Nephron (organoid): ENCODE measurements around the gene MTF2.

Experiments
- H3K27ac Mint-ChIP-seq, 3 experiments: 2 replicates each; pipeline ENCODE4 v1.8.0; 2020; ENCODE audit warnings: mixed read lengths in 3 of 3, mild to moderate bottlenecking in 2 of 3, moderate library complexity in 1 of 3
- H3K27me3 Mint-ChIP-seq: 2 replicates; pipeline ENCODE4 v1.8.0; 2021; ENCODE audit warnings: low read depth, mild to moderate bottlenecking, moderate library complexity, mixed read lengths
- H3K36me3 Mint-ChIP-seq: 2 replicates; pipeline ENCODE4 v1.8.0; 2020; ENCODE audit warnings: low read depth, mixed read lengths
- H3K4me1 Mint-ChIP-seq: 2 replicates; pipeline ENCODE4 v1.8.0; 2020; ENCODE audit warnings: mixed read lengths
- H3K4me3 Mint-ChIP-seq, 3 experiments: 2 replicates each; pipeline ENCODE4 v1.8.0; 2020; ENCODE audit warnings: mild to moderate bottlenecking in 3 of 3, mixed read lengths in 3 of 3, moderate library complexity in 2 of 3
- H3K9me3 Mint-ChIP-seq: 2 replicates; pipeline ENCODE4 v1.8.0; 2020; ENCODE audit warnings: mixed read lengths
- TF ChIP-seq, protein P1 (sequence below), 3 experiments: fragments of 200-600 bp; sonication (generic); IDR thresholded peaks; one replicate each; pipeline ENCODE4 v1.5.0; 2021; ENCODE audit warnings: antibody characterized with exemption in 3 of 3; ENCODE audit not compliant: unreplicated experiment in 3 of 3

The MTF2 gene

DNA sequence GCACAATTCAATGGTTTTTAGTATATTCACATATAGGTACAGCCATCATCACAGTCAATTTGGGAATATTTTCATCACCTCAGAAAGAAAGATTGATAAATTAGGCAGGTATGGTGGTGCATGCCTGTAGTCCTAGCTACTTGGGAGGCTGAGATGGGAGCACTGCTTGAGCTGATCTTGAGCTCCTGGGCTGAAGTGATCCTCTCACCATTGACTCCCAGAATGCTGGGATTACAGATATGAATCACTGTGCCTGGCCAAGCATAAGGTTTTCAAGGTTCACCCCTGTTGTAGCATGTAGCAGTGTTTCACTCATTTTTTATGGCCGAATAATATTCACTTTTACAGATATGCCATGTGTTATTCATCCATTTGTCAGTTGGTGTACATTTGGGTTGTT, 44.7 kb upstream of the MTF2 start:
- H3K36me3 Mint-ChIP-seq, result no peaks in the 10 kb centered on the region
- no peak overlapping the region for H3K27ac Mint-ChIP-seq
- H3K4me3 Mint-ChIP-seq, result no peak overlapping the region
- H3K9me3 Mint-ChIP-seq, result no peaks in the 10 kb centered on the region
- no peaks in the 10 kb centered on the region for H3K4me1 Mint-ChIP-seq
- TF ChIP-seq, protein P1, sequence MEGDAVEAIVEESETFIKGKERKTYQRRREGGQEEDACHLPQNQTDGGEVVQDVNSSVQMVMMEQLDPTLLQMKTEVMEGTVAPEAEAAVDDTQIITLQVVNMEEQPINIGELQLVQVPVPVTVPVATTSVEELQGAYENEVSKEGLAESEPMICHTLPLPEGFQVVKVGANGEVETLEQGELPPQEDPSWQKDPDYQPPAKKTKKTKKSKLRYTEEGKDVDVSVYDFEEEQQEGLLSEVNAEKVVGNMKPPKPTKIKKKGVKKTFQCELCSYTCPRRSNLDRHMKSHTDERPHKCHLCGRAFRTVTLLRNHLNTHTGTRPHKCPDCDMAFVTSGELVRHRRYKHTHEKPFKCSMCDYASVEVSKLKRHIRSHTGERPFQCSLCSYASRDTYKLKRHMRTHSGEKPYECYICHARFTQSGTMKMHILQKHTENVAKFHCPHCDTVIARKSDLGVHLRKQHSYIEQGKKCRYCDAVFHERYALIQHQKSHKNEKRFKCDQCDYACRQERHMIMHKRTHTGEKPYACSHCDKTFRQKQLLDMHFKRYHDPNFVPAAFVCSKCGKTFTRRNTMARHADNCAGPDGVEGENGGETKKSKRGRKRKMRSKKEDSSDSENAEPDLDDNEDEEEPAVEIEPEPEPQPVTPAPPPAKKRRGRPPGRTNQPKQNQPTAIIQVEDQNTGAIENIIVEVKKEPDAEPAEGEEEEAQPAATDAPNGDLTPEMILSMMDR (IDR thresholded peaks at IDR 0.05; ENCODE audit: unreplicated experiment in 3 of 3), result no peak
- peaks cover 3% of the 10 kb centered on the region for H3K27me3 Mint-ChIP-seq

DNA sequence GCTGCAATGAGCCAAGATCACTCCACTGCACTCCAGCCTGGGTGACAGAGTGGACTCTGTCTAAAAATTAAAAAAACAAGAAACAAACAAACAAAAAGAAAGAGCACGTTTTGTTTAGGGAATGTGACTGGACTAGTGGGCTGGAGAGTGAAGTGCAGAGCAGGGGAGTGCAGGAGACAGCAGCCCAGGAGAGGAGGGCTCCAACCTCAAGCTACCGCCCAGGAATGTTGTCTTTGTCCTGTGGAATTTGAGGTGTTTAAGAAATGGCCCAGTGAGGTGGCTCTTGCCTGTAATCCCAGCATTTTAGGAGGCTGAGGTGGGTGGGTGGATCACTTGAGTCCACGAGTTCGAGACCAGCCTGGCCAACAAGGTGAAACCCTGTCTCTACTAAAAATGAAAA, 42.4 kb upstream of the MTF2 start:
- TF ChIP-seq, protein P1 (IDR thresholded peaks at IDR 0.05; ENCODE audit: unreplicated experiment in 3 of 3), result no peak
- no peak overlapping the region for H3K4me3 Mint-ChIP-seq
- H3K4me1 Mint-ChIP-seq, result no peaks in the 10 kb centered on the region
- peaks cover 3% of the 10 kb centered on the region for H3K27me3 Mint-ChIP-seq
- H3K27ac Mint-ChIP-seq, result no peak overlapping the region
- H3K9me3 Mint-ChIP-seq, result no peaks in the 10 kb centered on the region
- H3K36me3 Mint-ChIP-seq, result no peaks in the 10 kb centered on the region

DNA sequence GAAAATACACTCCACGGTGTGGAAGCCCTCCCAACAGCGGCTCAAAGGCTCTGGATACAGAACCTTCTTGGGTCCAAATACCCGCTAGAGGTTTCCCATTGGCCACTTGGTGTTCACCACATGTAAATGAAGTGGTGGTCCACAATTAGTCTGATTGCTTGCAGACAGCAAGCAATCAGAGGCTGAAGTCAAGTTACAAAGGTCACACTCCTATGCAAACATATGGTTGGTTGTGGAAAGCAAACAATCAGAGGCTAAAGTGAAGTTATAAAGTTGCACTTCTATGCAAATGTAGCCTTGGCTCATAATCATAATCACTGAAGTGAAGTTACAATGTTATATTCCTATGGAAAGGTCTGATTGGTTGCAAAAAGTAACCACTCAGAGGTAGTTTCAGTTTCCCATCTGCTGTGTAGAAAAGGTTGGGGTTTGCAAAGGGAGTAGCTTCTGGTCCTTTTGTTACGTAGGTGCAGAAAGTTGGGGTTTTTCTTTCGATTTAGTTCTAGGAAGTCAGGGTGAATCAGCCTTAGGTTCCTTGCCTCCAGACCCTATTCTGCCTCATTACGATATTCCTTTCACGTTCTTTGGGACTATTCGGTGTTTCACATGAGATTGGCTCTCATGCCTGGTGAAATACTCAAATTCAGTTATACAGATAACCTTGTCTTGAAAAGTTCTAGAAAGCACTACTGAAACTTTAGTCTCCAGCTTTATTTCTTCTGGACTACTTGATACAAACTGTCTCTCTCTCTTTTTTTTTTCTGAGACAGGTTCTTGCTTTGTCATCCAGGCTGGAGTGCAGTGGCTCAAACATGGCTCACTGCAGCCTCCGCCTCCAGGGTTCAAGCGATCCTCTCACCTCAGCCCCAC, 36.7 kb upstream of the MTF2 start:
- TF ChIP-seq, protein P1 (IDR thresholded peaks at IDR 0.05; ENCODE audit: unreplicated experiment in 3 of 3), result no peak
- Mint-ChIP-seq H3K4me1 (no peaks in the 10 kb centered on the region), H3K27ac (no peak overlapping the region), H3K36me3 (no peaks in the 10 kb centered on the region), H3K9me3 (no peaks in the 10 kb centered on the region), H3K4me3 (no peak overlapping the region), H3K27me3 (no peaks in the 10 kb centered on the region)

DNA sequence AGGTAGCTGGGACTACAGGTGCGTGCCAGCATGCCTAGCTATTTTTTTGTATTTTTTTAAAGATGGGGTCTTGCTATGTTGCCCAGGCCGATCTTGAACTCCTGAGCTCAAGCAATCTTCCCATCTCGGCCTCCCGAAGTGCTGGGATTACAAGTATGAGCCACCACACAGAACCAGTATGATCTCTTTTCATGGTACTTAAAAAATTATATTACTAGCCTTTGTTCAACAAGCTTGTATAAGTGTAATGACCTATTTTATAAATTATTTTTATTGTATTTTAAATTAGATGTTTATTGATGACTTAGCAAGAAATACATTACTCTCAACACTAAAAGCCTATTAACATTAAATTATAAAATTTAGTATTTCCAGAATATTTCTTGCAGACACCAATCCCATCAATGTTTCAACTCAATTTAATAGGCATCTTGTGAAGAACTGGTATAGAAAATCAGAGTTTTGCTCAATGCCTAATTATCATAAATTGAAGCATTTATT, 36.0 kb upstream of the MTF2 start:
- TF ChIP-seq, protein P1 (IDR thresholded peaks at IDR 0.05; ENCODE audit: unreplicated experiment in 3 of 3), result no peak
- Mint-ChIP-seq H3K4me1 (no peaks in the 10 kb centered on the region), H3K27ac (no peak overlapping the region), H3K9me3 (no peaks in the 10 kb centered on the region), H3K4me3 (no peak overlapping the region), H3K27me3 (no peaks in the 10 kb centered on the region), H3K36me3 (no peaks in the 10 kb centered on the region)

DNA sequence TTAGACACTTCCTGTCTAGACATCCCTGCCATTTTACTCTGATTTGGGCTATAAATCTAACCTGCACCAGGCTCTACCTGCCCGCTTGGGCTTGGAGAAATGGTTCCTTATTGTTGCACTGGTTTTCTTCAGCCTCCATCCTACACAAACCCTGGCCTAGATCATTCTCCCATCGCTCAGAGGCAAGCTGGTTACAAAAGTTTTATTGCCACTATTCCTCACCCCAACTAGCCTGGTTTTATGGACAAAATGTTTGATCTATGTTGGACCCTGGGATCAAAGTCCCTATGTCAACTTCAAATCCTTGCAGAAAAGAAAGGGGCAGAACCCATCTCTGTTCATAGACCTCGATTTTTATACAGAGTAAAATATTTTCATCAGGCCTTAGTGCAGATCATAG, 31.5 kb upstream of the MTF2 start:
- Mint-ChIP-seq H3K27me3 (peaks cover 3% of the 10 kb centered on the region), H3K9me3 (no peaks in the 10 kb centered on the region), H3K4me1 (no peaks in the 10 kb centered on the region), H3K4me3 (no peak overlapping the region), H3K36me3 (no peaks in the 10 kb centered on the region), H3K27ac (no peak overlapping the region)
- TF ChIP-seq, protein P1 (IDR thresholded peaks at IDR 0.05; ENCODE audit: unreplicated experiment in 3 of 3), result no peak

DNA sequence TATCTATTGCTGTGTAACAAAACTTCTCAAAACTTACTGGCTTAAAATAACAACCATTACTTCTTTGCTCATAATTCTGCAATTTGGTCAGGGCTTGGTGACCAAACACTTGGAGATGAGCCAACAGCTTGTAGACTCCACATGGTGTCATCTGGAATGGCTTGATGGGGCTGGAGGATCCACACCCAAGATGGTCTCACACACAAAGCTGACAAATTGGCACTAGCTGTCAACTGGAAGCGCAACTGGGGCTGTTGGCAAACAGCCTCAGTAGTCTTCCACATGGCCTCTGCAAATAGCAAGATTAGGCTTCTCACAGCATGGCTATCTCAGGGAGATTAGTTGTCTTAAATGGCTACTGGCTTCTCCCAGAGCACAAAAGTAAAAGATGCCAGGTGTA, 27.1 kb upstream of the MTF2 start:
- no peaks in the 10 kb centered on the region for H3K36me3 Mint-ChIP-seq
- H3K9me3 Mint-ChIP-seq, result no peaks in the 10 kb centered on the region
- peaks cover 10% of the 10 kb centered on the region for H3K27me3 Mint-ChIP-seq
- H3K27ac Mint-ChIP-seq, result no peak overlapping the region
- TF ChIP-seq, protein P1 (IDR thresholded peaks at IDR 0.05; ENCODE audit: unreplicated experiment in 3 of 3), result no peak
- H3K4me3 Mint-ChIP-seq, result no peak overlapping the region
- no peaks in the 10 kb centered on the region for H3K4me1 Mint-ChIP-seq
